Muscle of arm (tissue), 12 donors: ENCODE data around the gene ADARB2. TPM values are rescaled to one million over a fixed set of nuclear protein-coding genes. Genes with fewer than 3 reads are reported as not detected.
"Not testable (repeated sequence)": the region's sequence is repeated elsewhere in the genome, so short reads cannot be mapped to it uniquely, and the experiment has no call there.

Experiments used
- DNase-seq: peaks from one replicate; pipeline ENCODE4 v3.0.0-alpha.2; 2013
- polyA plus RNA-seq, 12 donors: library from polyadenylated mRNA; unstranded; fragments of 120-200 nt; gene quantifications; one replicate each; pipeline ENCODE4 v1.2.1, GENCODE V29; 2013; ENCODE audit not compliant: insufficient read length in 12 of 12

Gene ADARB2
- polyA plus RNA-seq, 12 donors = 0.07 to 0.48 (median 0.32) TPM; not detected in 2

GRCh38 chr10:1616701-1617100 is 120.6 kb downstream of the ADARB2 start:
- DNase-seq = not testable (repeated sequence)

GRCh38 chr10:1615186-1615954 is 122.0 kb downstream of the ADARB2 start:
- no peak for DNase-seq

GRCh38 chr10:1613511-1613910 is 123.8 kb downstream of the ADARB2 start:
- DNase-seq = no peak

- DNase-seq = no peak
These were observed 124.4 kb downstream of the ADARB2 start for GRCh38 chr10:1612908-1613307.

GRCh38 chr10:1611936-1612550 is 125.3 kb downstream of the ADARB2 start:
- DNase-seq = no peak

- no peak for DNase-seq
These were observed 126.1 kb downstream of the ADARB2 start for GRCh38 chr10:1610986-1611770.

- DNase-seq = no peak
These were observed 127.7 kb downstream of the ADARB2 start for GRCh38 chr10:1609648-1609970.

GRCh38 chr10:1608851-1609647 is 128.3 kb downstream of the ADARB2 start:
- no peak for DNase-seq

GRCh38 chr10:1608408-1608807 is 128.9 kb downstream of the ADARB2 start:
- DNase-seq = no peak

GRCh38 chr10:1607466-1607865 is 129.9 kb downstream of the ADARB2 start:
- no peak for DNase-seq

- DNase-seq = no peak
These were observed 131.1 kb downstream of the ADARB2 start for GRCh38 chr10:1605999-1606940.

- no peak for DNase-seq
These were observed 132.2 kb downstream of the ADARB2 start for GRCh38 chr10:1605121-1605520.

GRCh38 chr10:1604246-1604645 is 133.1 kb downstream of the ADARB2 start:
- DNase-seq = no peak

- no peak for DNase-seq
These were observed 134.1 kb downstream of the ADARB2 start for GRCh38 chr10:1603181-1603580.

GRCh38 chr10:1602037-1602484 is 135.3 kb downstream of the ADARB2 start:
- no peak for DNase-seq

GRCh38 chr10:1601406-1601805 is 135.9 kb downstream of the ADARB2 start:
- no peak for DNase-seq

GRCh38 chr10:1600861-1601260 is 136.5 kb downstream of the ADARB2 start:
- no peak for DNase-seq

- DNase-seq = no peak
These were observed 138.8 kb downstream of the ADARB2 start for GRCh38 chr10:1598393-1599153.

GRCh38 chr10:1597370-1598146 is 139.8 kb downstream of the ADARB2 start:
- DNase-seq = no peak
